Prostate gland (tissue), 2 donors: ENCODE data around the gene CIT. TPM values are rescaled to one million over a fixed set of nuclear protein-coding genes. Genes with fewer than 3 reads are reported as not detected.

Experiments
- DNase-seq: peaks from one replicate; pipeline ENCODE4 v3.0.0-alpha.2; 2019; ENCODE audit warnings: low spot score
- H3K27ac ChIP-seq, 2 donors: fragments of 200-600 bp; sonication (generic); 2 replicates each; pipeline ENCODE4 v1.5.1; 2017 to 2019
- H3K27me3 ChIP-seq: fragments of 200-600 bp; sonication (generic); replicated peaks from 2 replicates; pipeline ENCODE4 v1.5.1; 2019; ENCODE audit not compliant: insufficient read depth
- H3K36me3 ChIP-seq, 2 donors: fragments of 200-600 bp; sonication (generic); 1 replicate in 1 of 2; 2 replicates in 1 of 2; pipeline versions ENCODE4 v1.5.1 to v1.8.1; 2017 to 2019
- H3K4me1 ChIP-seq: fragments of 200-600 bp; sonication (generic); replicated peaks from 2 replicates; pipeline ENCODE4 v1.5.1; 2019
- H3K4me3 ChIP-seq, 2 donors: fragments of 200-600 bp; sonication (generic); 2 replicates each; pipeline ENCODE4 v1.5.1; 2017 to 2019
- H3K9me3 ChIP-seq: fragments of 200-600 bp; sonication (generic); 2 replicates; pipeline ENCODE4 v1.5.1; 2017
- POLR2A ChIP-seq: fragments of 450-650 bp; IDR thresholded peaks from one replicate; pipeline ENCODE4 v1.6.1; 2016; ENCODE audit warnings: antibody characterized with exemption, mild to moderate bottlenecking
- POLR2AphosphoS5 ChIP-seq: sonication (generic); formaldehyde crosslinking; IDR thresholded peaks from one replicate; pipeline ENCODE4 v1.6.1; 2017; ENCODE audit warnings: antibody characterized with exemption
- WGBS: methylation state at CpG from one replicate; pipeline ENCODE4 v1.1.5; 2018; 5-methylcytosine and 5-hydroxymethylcytosine counted together
- intact Hi-C: fragments of 100-400 bp; cut with DNase I; formaldehyde crosslinking; loops from one replicate; pipeline ENCODE4 v1.14.2; 2022
- total RNA-seq, 2 donors: library from RNA; depleted of rRNA; stranded (reverse); fragments of >200 nt; gene quantifications; one replicate each; pipeline ENCODE4 v1.1.0, GENCODE V29; 2016
- TF ChIP-seq, protein P1 (sequence below), 4 experiments: fragments of 200-600 bp in 2 of 4; fragments of 450-650 bp in 2 of 4; sonication (generic) in 2 of 4; IDR thresholded peaks; 1 replicate in 3 of 4; 2 replicates in 1 of 4; pipeline ENCODE4 v1.5.1; 2016 to 2019; ENCODE audit warnings: antibody characterized with exemption in 4 of 4, mild to moderate bottlenecking in 2 of 4, moderate library complexity in 2 of 4

CIT gene
- total RNA-seq, 2 donors from 2014 or later, result 2.6 to 13.1 TPM

DNA sequence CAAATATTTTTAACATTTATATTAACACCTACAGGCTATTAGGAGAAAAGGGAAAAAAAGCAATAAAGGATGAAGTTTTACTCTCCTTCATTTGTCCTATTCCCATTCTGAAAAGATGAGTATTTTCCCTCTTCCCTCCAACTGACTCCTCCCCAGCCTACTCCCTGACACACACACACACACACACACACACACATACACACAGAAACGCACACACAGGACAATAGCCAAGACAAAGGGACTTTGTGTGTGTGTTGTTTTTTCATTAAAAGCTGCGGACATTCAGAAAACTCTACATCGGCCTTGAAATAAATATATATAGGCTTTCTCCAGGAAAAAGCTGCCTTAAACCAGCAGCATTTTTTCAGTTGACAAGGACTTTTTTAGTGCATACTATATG is 134.4 kb downstream of the CIT start:
- intact Hi-C loops, result no loop called here
- 84% methylated on average over 3 of the region's 3 CpGs for WGBS
- no peaks in the 10 kb centered on the region for H3K4me1 ChIP-seq

DNA sequence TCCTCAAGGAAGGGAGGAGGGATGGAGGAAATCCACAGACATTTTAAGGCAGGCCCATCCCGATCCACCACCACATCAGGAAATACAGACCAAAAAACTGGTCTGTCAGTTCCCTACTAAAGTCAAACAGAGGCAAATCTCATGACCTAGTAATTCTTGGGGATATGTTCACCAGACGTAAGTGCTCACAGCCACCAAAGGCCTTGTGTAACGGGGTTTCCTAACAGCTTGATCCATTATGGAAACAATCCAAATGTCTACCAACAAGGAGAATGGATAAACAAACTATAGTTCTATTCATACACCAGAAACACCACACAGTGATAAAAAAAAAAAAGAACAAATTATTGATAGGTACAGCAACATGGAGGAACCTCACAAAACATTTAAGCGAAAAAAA is 136.3 kb downstream of the CIT start:
- Histone ChIP-seq H3K9me3 (no peaks in the 10 kb centered on the region), H3K36me3 (no peaks in the 10 kb centered on the region), H3K4me3 (no peak overlapping the region), H3K27ac (no peak overlapping the region), H3K4me1 (no peaks in the 10 kb centered on the region), H3K27me3 (no peaks in the 10 kb centered on the region)
- DNase-seq, result no peak
- intact Hi-C loops, result no loop called here
- TF ChIP-seq, protein P1, sequence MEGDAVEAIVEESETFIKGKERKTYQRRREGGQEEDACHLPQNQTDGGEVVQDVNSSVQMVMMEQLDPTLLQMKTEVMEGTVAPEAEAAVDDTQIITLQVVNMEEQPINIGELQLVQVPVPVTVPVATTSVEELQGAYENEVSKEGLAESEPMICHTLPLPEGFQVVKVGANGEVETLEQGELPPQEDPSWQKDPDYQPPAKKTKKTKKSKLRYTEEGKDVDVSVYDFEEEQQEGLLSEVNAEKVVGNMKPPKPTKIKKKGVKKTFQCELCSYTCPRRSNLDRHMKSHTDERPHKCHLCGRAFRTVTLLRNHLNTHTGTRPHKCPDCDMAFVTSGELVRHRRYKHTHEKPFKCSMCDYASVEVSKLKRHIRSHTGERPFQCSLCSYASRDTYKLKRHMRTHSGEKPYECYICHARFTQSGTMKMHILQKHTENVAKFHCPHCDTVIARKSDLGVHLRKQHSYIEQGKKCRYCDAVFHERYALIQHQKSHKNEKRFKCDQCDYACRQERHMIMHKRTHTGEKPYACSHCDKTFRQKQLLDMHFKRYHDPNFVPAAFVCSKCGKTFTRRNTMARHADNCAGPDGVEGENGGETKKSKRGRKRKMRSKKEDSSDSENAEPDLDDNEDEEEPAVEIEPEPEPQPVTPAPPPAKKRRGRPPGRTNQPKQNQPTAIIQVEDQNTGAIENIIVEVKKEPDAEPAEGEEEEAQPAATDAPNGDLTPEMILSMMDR (IDR thresholded peaks at IDR 0.05), result no peak
- TF ChIP-seq POLR2A (no peak), POLR2AphosphoS5 (no peak)
- 96% methylated on average over 4 of the region's 4 CpGs for WGBS

More for the DNA sequence above, 134.4 kb downstream of the CIT start:
- no peak overlapping the region for H3K4me3 ChIP-seq
- no peaks in the 10 kb centered on the region for H3K9me3 ChIP-seq
- no peak for DNase-seq
- TF ChIP-seq, protein P1 (IDR thresholded peaks at IDR 0.05), result no peak
- TF ChIP-seq POLR2AphosphoS5 (no peak), POLR2A (no peak)
- no peaks in the 10 kb centered on the region for H3K27me3 ChIP-seq
- H3K27ac ChIP-seq, result no peak overlapping the region
- no peaks in the 10 kb centered on the region for H3K36me3 ChIP-seq

DNA sequence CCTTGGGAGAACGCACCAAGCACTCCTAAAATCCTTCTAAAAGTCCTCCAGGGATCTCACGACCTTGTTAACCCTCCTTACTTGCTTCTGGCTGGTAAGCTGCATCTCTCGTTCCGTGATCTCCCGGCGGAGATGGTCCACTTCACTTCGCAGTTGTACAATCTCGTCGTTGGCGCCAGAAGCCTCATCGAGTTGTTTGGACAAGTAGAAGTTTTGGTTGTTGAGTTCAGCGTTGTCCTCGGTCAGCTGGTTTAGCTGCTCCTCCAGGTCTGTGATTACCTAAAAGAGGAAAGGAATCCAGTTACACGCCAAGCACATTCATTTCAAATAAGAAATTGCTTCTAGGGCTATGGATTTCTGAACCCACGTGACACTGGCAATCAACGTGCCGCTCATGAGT is 142.0 kb downstream of the CIT start:
- no peak overlapping the region for H3K4me3 ChIP-seq
- no peaks in the 10 kb centered on the region for H3K9me3 ChIP-seq
- no peak overlapping the region for H3K27ac ChIP-seq
- intact Hi-C loops, result no loop called here
- WGBS, result 96% methylated on average over 17 of the region's 17 CpGs
- H3K27me3 ChIP-seq, result no peaks in the 10 kb centered on the region
- H3K36me3 ChIP-seq, result no peaks in the 10 kb centered on the region
- TF ChIP-seq, protein P1 (IDR thresholded peaks at IDR 0.05), result no peak
- no peak for TF ChIP-seq POLR2AphosphoS5
- TF ChIP-seq POLR2A, result no peak
- no peak for DNase-seq
- no peaks in the 10 kb centered on the region for H3K4me1 ChIP-seq

DNA sequence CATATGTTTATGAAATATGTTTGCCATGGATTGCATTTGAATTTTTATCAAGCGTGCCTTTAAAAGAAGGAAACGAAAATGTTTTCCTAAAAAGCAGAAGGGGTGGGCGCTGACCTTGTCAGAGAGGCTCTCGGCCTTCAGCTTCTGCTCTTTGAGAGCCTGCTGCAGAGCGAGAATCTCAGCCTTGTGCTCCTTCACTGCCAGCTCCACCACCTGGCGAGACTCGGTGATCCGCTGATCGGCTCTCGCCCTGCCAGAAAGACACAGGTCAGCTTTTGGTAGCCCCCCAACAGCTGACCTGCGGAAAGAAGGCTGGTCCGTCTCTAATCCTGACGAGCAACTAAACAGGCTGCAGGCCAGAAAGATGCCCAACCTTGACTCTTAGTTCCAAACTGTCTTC is 146.7 kb downstream of the CIT start:
- 94% methylated on average over 13 of the region's 13 CpGs for WGBS
- TF ChIP-seq, protein P1 (IDR thresholded peaks at IDR 0.05), result no peak
- TF ChIP-seq POLR2A (no peak), POLR2AphosphoS5 (no peak)
- no peaks in the 10 kb centered on the region for H3K9me3 ChIP-seq

DNA sequence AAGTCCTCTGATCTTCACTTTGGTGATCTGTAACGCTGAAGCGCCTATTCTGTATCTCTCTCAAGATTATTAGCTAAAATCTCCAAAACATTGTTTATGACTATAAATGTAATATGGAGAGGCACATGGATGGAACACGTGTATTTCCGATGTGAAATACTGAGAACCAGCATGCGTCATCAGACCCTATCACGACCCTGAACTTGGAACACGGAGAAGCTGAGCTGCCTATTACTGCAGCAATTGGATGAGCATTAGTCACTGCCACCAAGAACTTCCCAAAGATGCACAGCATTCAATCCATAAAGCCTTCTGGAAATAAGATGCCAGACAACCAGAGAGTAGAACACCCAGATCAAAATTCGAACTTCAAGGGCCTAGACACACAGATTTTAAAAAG is 147.2 kb downstream of the CIT start:
- intact Hi-C loops, result no loop called here

More for the DNA sequence above, 146.7 kb downstream of the CIT start:
- Histone ChIP-seq H3K36me3 (no peaks in the 10 kb centered on the region), H3K27ac (no peak overlapping the region), H3K4me3 (no peak overlapping the region), H3K27me3 (no peaks in the 10 kb centered on the region), H3K4me1 (no peaks in the 10 kb centered on the region)
- intact Hi-C loops, result no loop called here
- DNase-seq, result no peak

More for the DNA sequence above, 147.2 kb downstream of the CIT start:
- H3K4me3 ChIP-seq, result no peak overlapping the region
- H3K27me3 ChIP-seq, result no peaks in the 10 kb centered on the region
- no peak for TF ChIP-seq POLR2A
- TF ChIP-seq, protein P1 (IDR thresholded peaks at IDR 0.05), result no peak
- TF ChIP-seq POLR2AphosphoS5, result no peak
- no peaks in the 10 kb centered on the region for H3K9me3 ChIP-seq
- no peak for DNase-seq
- H3K27ac ChIP-seq, result no peak overlapping the region
- no peaks in the 10 kb centered on the region for H3K4me1 ChIP-seq
- 96% methylated on average over 8 of the region's 8 CpGs for WGBS
- H3K36me3 ChIP-seq, result no peaks in the 10 kb centered on the region
